ENCODE data around the gene CSF2RB. TPM values are rescaled to one million over a fixed set of nuclear protein-coding genes. Genes with fewer than 3 reads are reported as not detected.

Gene CSF2RB
- total and polyA plus RNA-seq, 5 experiments from 2014 or later = 0.41 to 0.60 TPM; not detected in 3

DNA sequence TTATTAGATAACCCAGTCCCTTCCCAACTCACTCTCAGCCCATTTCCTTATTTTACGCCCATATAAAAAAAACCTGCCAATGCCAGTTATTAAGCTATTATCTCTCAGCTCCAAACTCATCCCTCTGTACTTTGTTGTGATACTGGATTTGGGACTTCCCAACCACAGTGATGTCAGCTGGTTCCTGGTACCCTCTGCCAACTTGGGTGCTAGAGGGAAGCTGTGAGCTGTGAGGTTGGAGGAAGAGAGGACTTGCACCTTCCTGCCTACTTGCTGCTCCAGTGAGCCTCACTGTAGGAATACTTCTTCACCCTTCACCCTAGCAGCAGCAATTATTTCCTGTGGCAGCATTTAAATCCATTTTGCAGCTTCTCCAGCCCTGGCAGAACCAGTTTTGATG, 19.2 kb upstream of the CSF2RB start:
- H3K9me3 Mint-ChIP-seq = peaks cover 0 to 16% (median 9%) of the 10 kb centered on the region in 9 donors
- peaks cover 0 to 9% (median 6%) of the 10 kb centered on the region in 3 donors for H3K36me3 Mint-ChIP-seq
- DNase-seq (no peak), ATAC-seq (no peak)
- peaks cover 0 to 25% (median 9%) of the 10 kb centered on the region in 5 donors for H3K27me3 Mint-ChIP-seq
- POLR2A ChIA-PET = no interaction called here
- H3K27ac Mint-ChIP-seq = no peak overlapping the region
- no peak overlapping the region for H3K4me3 Mint-ChIP-seq
- no peaks in the 10 kb centered on the region for H3K4me1 Mint-ChIP-seq

GRCh38 chr22:36897611-36898010, 15.8 kb upstream of the CSF2RB start:
- Mint-ChIP-seq H3K9me3 (peaks cover 0 to 16% (median 9%) of the 10 kb centered on the region in 9 donors), H3K4me3 (no peak overlapping the region), H3K4me1 (peaks cover 0 to 2% (median 0%) of the 10 kb centered on the region in 4 donors), H3K27ac (no peak overlapping the region), H3K27me3 (peaks cover 3 to 55% (median 20%) of the 10 kb centered on the region in 5 donors), H3K36me3 (peaks cover 0 to 9% (median 6%) of the 10 kb centered on the region in 3 donors)
- ATAC-seq = no peak
- DNase-seq = no peak
- POLR2A ChIA-PET = no interaction called here

DNA sequence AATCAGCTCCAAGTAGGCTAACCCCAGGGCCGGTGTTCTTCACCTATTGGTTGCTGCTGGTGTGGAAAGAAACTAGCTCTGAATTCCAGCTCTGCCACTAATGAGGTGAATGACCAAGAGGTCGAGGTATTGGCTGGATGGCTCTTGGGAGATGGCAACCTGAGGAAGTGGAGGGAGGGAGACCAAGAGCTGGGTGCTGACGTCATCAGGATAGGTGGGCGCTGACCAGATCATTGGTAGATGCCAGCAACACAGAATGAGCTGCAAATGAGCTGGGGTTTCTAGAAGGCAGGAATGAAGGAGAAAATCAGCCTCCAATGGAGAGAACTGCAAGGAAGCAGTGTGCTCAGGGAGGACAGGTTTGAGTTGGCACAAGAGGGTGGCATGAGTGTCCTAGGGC, 14.7 kb upstream of the CSF2RB start:
- POLR2A ChIA-PET = no interaction called here
- Mint-ChIP-seq H3K9me3 (peaks cover 0 to 16% (median 9%) of the 10 kb centered on the region in 9 donors), H3K4me3 (peak overlapping the region in 1 of 10 donors; percentile 38), H3K27me3 (peaks cover 9 to 65% (median 25%) of the 10 kb centered on the region in 5 donors), H3K36me3 (peaks cover 0 to 9% (median 6%) of the 10 kb centered on the region in 3 donors), H3K4me1 (peaks cover 0 to 2% (median under 1%) of the 10 kb centered on the region in 4 donors), H3K27ac (no peak overlapping the region)
- ATAC-seq (no peak), DNase-seq (no peak)

- ATAC-seq (no peak), DNase-seq (no peak)
- peaks cover 0 to 16% (median 9%) of the 10 kb centered on the region in 9 donors for H3K9me3 Mint-ChIP-seq
- H3K27ac Mint-ChIP-seq = no peak overlapping the region
- POLR2A ChIA-PET = no interaction called here
- H3K4me3 Mint-ChIP-seq = no peak overlapping the region
- peaks cover 0 to 9% (median 6%) of the 10 kb centered on the region in 3 donors for H3K36me3 Mint-ChIP-seq
- peaks cover 0 to 2% (median under 1%) of the 10 kb centered on the region in 4 donors for H3K4me1 Mint-ChIP-seq
- peaks cover 12 to 74% (median 28%) of the 10 kb centered on the region in 5 donors for H3K27me3 Mint-ChIP-seq
Measured at GRCh38 chr22:36899498-36899897, 13.9 kb upstream of the CSF2RB start.

DNA sequence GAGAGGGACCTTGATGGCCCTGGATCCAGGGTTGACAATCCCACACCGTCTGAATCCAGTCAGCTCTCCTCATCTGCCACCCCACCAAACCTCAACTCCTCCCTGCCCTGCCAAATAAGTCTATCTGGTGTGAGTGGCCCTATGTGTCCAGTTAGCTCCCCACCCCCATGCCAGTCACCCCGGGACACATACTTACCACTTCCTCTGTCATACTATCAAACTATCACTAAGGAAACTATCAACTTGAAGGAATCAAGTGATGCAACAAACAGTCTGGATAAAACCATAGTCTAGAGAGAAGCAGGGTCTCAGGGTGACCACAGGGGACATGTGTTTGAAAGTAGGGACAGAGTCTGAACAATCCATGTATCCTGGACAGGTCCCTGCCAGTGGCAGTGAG, 13.2 kb upstream of the CSF2RB start:
- POLR2A ChIA-PET = no interaction called here
- Mint-ChIP-seq H3K9me3 (peaks cover 0 to 13% (median 9%) of the 10 kb centered on the region in 9 donors), H3K27ac (no peak overlapping the region), H3K4me3 (no peak overlapping the region), H3K4me1 (peaks cover 0 to 2% (median under 1%) of the 10 kb centered on the region in 4 donors), H3K36me3 (peaks cover 0 to 4% (median 3%) of the 10 kb centered on the region in 3 donors), H3K27me3 (peaks cover 15 to 81% (median 33%) of the 10 kb centered on the region in 5 donors)
- no peak for ATAC-seq
- no peak for DNase-seq

DNA sequence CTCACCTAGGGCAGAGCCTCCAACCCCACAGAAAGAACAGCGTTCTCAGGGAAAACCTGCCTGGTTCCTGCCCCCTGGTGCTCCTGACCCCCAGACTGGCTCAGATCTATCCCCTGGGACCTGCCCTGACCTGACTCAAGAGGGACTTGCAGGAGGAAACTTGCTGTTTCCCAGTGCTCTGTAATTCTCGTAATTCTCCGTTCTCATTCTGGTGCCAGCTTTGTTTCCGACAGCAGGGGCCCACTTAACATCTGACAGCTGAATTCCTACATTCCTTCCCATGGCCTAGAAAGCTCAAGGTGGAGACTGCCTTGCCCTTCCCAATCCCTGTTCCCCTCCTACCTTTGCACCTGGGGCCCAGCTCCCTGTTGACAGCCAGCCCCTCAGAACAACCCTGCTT, 12.5 kb upstream of the CSF2RB start:
- Mint-ChIP-seq H3K4me3 (no peak overlapping the region), H3K27ac (no peak overlapping the region), H3K36me3 (no peaks in the 10 kb centered on the region), H3K27me3 (peaks cover 15 to 86% (median 36%) of the 10 kb centered on the region in 5 donors), H3K4me1 (peaks cover 0 to 2% (median under 1%) of the 10 kb centered on the region in 4 donors), H3K9me3 (peaks cover 0 to 10% (median 4%) of the 10 kb centered on the region in 9 donors)
- DNase-seq = no peak
- POLR2A ChIA-PET = no interaction called here
- no peak for ATAC-seq

- DNase-seq (no peak), ATAC-seq (no peak)
- peaks cover 0 to 6% (median 4%) of the 10 kb centered on the region in 9 donors for H3K9me3 Mint-ChIP-seq
Measured at GRCh38 chr22:36901411-36902142, 11.9 kb upstream of the CSF2RB start.

GRCh38 chr22:36902143-36902926, 11.1 kb upstream of the CSF2RB start:
- DNase-seq = no peak
- H3K36me3 Mint-ChIP-seq = no peaks in the 10 kb centered on the region
- ATAC-seq = no peak
- no peak overlapping the region for H3K4me3 Mint-ChIP-seq
- peaks cover 0 to 6% (median 0%) of the 10 kb centered on the region in 9 donors for H3K9me3 Mint-ChIP-seq
- POLR2A ChIA-PET = no interaction called here
- peaks cover 0 to 2% (median under 1%) of the 10 kb centered on the region in 4 donors for H3K4me1 Mint-ChIP-seq
- no peak overlapping the region for H3K27ac Mint-ChIP-seq
- peaks cover 17 to 75% (median 41%) of the 10 kb centered on the region in 5 donors for H3K27me3 Mint-ChIP-seq

More at GRCh38 chr22:36901411-36902142, 11.9 kb upstream of the CSF2RB start:
- Mint-ChIP-seq H3K27me3 (peaks cover 15 to 79% (median 41%) of the 10 kb centered on the region in 5 donors), H3K4me3 (no peak overlapping the region), H3K36me3 (no peaks in the 10 kb centered on the region), H3K4me1 (peaks cover 0 to 2% (median under 1%) of the 10 kb centered on the region in 4 donors), H3K27ac (peak overlapping the region in 2 of 10 donors; percentile 15 to 17)
- POLR2A ChIA-PET = no interaction called here

- no peaks in the 10 kb centered on the region for H3K36me3 Mint-ChIP-seq
- H3K27ac Mint-ChIP-seq = no peak overlapping the region
- H3K9me3 Mint-ChIP-seq = peaks cover 0 to 6% (median 0%) of the 10 kb centered on the region in 9 donors
- POLR2A ChIA-PET = no interaction called here
- DNase-seq (no peak), ATAC-seq (no peak)
- H3K27me3 Mint-ChIP-seq = peaks cover 27 to 70% (median 43%) of the 10 kb centered on the region in 5 donors
- H3K4me3 Mint-ChIP-seq = no peak overlapping the region
- H3K4me1 Mint-ChIP-seq = peaks cover 0 to 2% (median under 1%) of the 10 kb centered on the region in 4 donors
Measured at GRCh38 chr22:36904260-36904880, 9.1 kb upstream of the CSF2RB start.

- ATAC-seq = no peak
- no peak overlapping the region for H3K27ac Mint-ChIP-seq
- POLR2A ChIA-PET = no interaction called here
Measured at GRCh38 chr22:36907253-36908195, 5.9 kb upstream of the CSF2RB start.

DNA sequence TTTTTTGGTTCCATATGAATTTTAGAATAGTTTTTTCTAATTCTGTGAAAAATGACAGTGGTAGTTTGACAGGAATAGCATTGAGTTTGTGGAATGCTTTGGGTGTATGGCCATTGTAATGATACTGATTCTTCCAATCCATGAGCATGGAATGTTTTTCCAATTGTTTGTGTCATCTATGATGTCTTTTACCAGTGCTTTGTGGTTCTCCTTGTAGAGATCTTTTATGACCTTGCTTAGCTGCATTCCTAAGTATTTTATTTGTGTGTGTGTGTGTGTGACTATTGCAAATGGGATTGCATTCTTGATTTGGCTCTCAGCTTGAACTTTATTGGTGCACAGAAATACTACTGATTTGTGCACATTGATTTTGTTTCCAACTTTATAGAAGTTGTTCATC, 3.0 kb upstream of the CSF2RB start:
- H3K9me3 Mint-ChIP-seq = no peaks in the 10 kb centered on the region
- POLR2A ChIA-PET = no interaction called here
- no peak overlapping the region for H3K27ac Mint-ChIP-seq
- H3K4me1 Mint-ChIP-seq = peaks cover 0 to 16% (median under 1%) of the 10 kb centered on the region in 4 donors
- DNase-seq = no peak
- peaks cover 21 to 65% (median 29%) of the 10 kb centered on the region in 5 donors for H3K27me3 Mint-ChIP-seq
- no peak for ATAC-seq
- H3K36me3 Mint-ChIP-seq = no peaks in the 10 kb centered on the region
- H3K4me3 Mint-ChIP-seq = no peak overlapping the region

More at GRCh38 chr22:36907253-36908195, 5.9 kb upstream of the CSF2RB start:
- peaks cover 0 to 2% (median 0%) of the 10 kb centered on the region in 4 donors for H3K4me1 Mint-ChIP-seq
- peaks cover 25 to 68% (median 37%) of the 10 kb centered on the region in 5 donors for H3K27me3 Mint-ChIP-seq
- peaks cover 0 to under 1% (median 0%) of the 10 kb centered on the region in 9 donors for H3K9me3 Mint-ChIP-seq
- no peak for DNase-seq
- H3K36me3 Mint-ChIP-seq = no peaks in the 10 kb centered on the region
- H3K4me3 Mint-ChIP-seq = no peak overlapping the region
